ENCODE results near the gene ECSCR. TPM values are rescaled to one million over a fixed set of nuclear protein-coding genes. Genes with fewer than 3 reads are reported as not detected.

The ECSCR gene
- total RNA-seq, 1 donor from 2014 or later, result 20.1 TPM

GRCh38 chr5:139475865-139476617 is 13.5 kb upstream of the ECSCR start:
- intact Hi-C loops (cut with DNase I), result no loop called here
- DNase-seq (ENCODE audit: low spot score), result no peak

- intact Hi-C loops (cut with DNase I), result no loop called here
- DNase-seq (ENCODE audit: low spot score), result no peak
Measured at GRCh38 chr5:139474890-139475791, 12.6 kb upstream of the ECSCR start.

GRCh38 chr5:139473565-139473964 is 11.0 kb upstream of the ECSCR start:
- no peak for DNase-seq (ENCODE audit: low spot score)
- intact Hi-C loops (cut with DNase I), result no loop called here

- no peak for DNase-seq (ENCODE audit: low spot score)
Measured at GRCh38 chr5:139473105-139473504, 10.6 kb upstream of the ECSCR start.

GRCh38 chr5:139472386-139473030 is 10.0 kb upstream of the ECSCR start:
- intact Hi-C loops (cut with DNase I), result no loop called here

More at GRCh38 chr5:139473105-139473504, 10.6 kb upstream of the ECSCR start:
- intact Hi-C loops (cut with DNase I), result no loop called here

GRCh38 chr5:139470821-139471300 is 8.3 kb upstream of the ECSCR start, which contains the start of gene SMIM33:
SMIM33 (plus strand) TSS chr5:139471004; CDS start chr5:139471122, 118 bp downstream.
- intact Hi-C loops (cut with DNase I), result no loop called here
- DNase-seq (ENCODE audit: low spot score), result no peak

More at GRCh38 chr5:139472386-139473030, 10.0 kb upstream of the ECSCR start:
- no peak for DNase-seq (ENCODE audit: low spot score)

- intact Hi-C loops (cut with DNase I), result no loop called here
- no peak for DNase-seq (ENCODE audit: low spot score)
Measured at GRCh38 chr5:139468421-139468931, 5.9 kb upstream of the ECSCR start.

GRCh38 chr5:139461698-139462097 is 845 bp downstream of the ECSCR start:
- intact Hi-C loops (cut with DNase I), result no loop called here
- no peak for DNase-seq (ENCODE audit: low spot score)

- intact Hi-C loops (cut with DNase I), result no loop called here
- no peak for DNase-seq (ENCODE audit: low spot score)
Measured at GRCh38 chr5:139461176-139461575, 1.4 kb downstream of the ECSCR start.

GRCh38 chr5:139460455-139460854 is 2.1 kb downstream of the ECSCR start:
- intact Hi-C loops (cut with DNase I), result no loop called here
- DNase-seq (ENCODE audit: low spot score), result no peak

- DNase-seq (ENCODE audit: low spot score), result peak; percentile 86
- intact Hi-C loops (cut with DNase I), result no loop called here
Measured at GRCh38 chr5:139459451-139459934, 3.0 kb downstream of the ECSCR start.

- DNase-seq (ENCODE audit: low spot score), result no peak
- intact Hi-C loops (cut with DNase I), result no loop called here
Measured at GRCh38 chr5:139458580-139459407, 3.7 kb downstream of the ECSCR start.

- no peak for DNase-seq (ENCODE audit: low spot score)
- intact Hi-C loops (cut with DNase I), result no loop called here
Measured at GRCh38 chr5:139457653-139458306, 4.8 kb downstream of the ECSCR start.

GRCh38 chr5:139457241-139457640 is 5.3 kb downstream of the ECSCR start:
- no peak for DNase-seq (ENCODE audit: low spot score)
- intact Hi-C loops (cut with DNase I), result no loop called here

- intact Hi-C loops (cut with DNase I), result no loop called here
- no peak for DNase-seq (ENCODE audit: low spot score)
Measured at GRCh38 chr5:139456776-139457175, 5.8 kb downstream of the ECSCR start.

GRCh38 chr5:139454568-139455290 is 7.8 kb downstream of the ECSCR start:
- intact Hi-C loops (cut with DNase I), result no loop called here
- no peak for DNase-seq (ENCODE audit: low spot score)

GRCh38 chr5:139453683-139454567 is 8.6 kb downstream of the ECSCR start:
- no peak for DNase-seq (ENCODE audit: low spot score)
- intact Hi-C loops (cut with DNase I), result no loop called here
